ENCODE results near the gene TMC6. TPM values are rescaled to one million over a fixed set of nuclear protein-coding genes. Genes with fewer than 3 reads are reported as not detected.

The TMC6 gene
- total RNA-seq, 4 donors from 2014 or later: 21.8 to 72.8 (median 51.3) TPM

DNA sequence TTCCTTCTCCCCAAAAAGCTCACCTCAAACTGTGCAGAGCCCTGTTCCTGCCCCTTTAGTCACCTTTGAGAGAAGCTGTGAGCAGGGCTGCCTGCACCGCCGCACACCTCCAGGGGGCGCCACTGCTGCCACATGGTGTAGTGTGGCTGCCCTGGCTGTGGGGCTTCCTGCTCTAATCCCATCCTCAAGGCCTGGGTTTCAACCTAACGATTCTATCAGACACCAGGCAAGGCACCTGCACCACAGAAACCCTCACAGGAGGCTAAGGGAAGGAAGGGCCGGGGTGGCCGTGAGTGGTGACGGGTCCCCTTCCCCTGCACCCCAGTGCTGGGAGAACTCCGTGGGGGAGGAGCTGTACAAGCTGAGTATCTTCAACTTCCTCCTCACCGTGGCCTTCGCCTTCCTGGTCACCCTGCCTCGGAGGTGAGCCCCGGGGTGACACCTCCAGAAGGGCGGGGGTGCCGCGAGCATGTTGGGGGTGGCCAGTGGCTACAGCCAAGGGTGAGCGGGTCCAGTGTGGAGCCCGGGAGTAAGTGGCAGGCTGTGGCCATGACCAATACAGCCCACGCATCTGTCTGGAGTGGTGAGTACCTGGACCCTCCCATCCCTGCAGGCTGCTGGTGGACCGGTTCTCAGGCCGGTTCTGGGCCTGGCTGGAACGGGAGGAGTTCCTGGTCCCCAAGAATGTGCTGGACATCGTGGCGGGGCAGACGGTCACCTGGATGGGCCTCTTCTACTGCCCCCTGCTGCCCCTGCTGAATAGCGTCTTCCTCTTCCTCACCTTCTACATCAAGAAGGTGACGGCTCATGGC is 9.0 kb upstream of the TMC6 start:
- ATAC-seq (ENCODE audit: low FRiP score) (no peak), DNase-seq (ENCODE audit: low spot score) (no peak)
- TF ChIP-seq, protein P1, sequence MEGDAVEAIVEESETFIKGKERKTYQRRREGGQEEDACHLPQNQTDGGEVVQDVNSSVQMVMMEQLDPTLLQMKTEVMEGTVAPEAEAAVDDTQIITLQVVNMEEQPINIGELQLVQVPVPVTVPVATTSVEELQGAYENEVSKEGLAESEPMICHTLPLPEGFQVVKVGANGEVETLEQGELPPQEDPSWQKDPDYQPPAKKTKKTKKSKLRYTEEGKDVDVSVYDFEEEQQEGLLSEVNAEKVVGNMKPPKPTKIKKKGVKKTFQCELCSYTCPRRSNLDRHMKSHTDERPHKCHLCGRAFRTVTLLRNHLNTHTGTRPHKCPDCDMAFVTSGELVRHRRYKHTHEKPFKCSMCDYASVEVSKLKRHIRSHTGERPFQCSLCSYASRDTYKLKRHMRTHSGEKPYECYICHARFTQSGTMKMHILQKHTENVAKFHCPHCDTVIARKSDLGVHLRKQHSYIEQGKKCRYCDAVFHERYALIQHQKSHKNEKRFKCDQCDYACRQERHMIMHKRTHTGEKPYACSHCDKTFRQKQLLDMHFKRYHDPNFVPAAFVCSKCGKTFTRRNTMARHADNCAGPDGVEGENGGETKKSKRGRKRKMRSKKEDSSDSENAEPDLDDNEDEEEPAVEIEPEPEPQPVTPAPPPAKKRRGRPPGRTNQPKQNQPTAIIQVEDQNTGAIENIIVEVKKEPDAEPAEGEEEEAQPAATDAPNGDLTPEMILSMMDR (IDR thresholded peaks at IDR 0.05): no peak

DNA sequence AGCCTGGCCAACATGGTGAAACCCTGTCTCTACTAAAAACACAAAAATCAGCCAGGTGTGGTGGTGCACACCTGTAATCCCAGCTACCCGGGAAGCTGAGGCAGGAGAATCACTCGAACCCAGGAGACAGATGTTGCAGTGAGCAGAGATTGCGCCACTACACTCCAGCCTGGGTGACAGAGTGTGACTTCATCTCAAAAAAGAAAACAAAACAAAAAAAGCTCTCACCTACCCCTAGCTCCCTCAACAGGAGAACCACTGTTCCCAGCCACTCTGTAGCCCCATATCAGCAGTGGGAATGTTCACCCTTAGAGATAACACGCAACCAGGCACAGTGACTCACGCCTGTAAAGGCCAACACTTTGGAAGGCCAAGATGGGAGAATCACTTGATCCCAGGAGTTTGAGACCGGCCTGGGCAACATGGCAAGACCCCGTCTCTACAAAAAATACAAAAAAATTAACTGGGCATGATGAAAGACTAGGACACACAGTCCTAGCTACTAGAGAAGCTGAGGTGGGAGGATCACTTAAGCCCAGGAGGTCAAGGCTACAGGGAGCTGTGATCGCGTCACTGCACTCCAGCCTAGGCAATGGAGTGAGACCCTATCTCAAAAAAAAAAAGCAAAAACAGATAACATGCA is 7.4 kb upstream of the TMC6 start:
- no peak for ATAC-seq (ENCODE audit: low FRiP score)
- TF ChIP-seq, protein P1 (IDR thresholded peaks at IDR 0.05): no peak
- DNase-seq (ENCODE audit: low spot score): no peak

GRCh38 chr17:78134899-78135385 is 6.4 kb upstream of the TMC6 start:
- no peak for DNase-seq (ENCODE audit: low spot score)
- TF ChIP-seq, protein P1 (IDR thresholded peaks at IDR 0.05): no peak
- ATAC-seq (ENCODE audit: low FRiP score): no peak

- no peak for ATAC-seq (ENCODE audit: low FRiP score)
- TF ChIP-seq, protein P1 (IDR thresholded peaks at IDR 0.05): no peak
Observed at GRCh38 chr17:78133971-78134898, 5.7 kb upstream of the TMC6 start.

DNA sequence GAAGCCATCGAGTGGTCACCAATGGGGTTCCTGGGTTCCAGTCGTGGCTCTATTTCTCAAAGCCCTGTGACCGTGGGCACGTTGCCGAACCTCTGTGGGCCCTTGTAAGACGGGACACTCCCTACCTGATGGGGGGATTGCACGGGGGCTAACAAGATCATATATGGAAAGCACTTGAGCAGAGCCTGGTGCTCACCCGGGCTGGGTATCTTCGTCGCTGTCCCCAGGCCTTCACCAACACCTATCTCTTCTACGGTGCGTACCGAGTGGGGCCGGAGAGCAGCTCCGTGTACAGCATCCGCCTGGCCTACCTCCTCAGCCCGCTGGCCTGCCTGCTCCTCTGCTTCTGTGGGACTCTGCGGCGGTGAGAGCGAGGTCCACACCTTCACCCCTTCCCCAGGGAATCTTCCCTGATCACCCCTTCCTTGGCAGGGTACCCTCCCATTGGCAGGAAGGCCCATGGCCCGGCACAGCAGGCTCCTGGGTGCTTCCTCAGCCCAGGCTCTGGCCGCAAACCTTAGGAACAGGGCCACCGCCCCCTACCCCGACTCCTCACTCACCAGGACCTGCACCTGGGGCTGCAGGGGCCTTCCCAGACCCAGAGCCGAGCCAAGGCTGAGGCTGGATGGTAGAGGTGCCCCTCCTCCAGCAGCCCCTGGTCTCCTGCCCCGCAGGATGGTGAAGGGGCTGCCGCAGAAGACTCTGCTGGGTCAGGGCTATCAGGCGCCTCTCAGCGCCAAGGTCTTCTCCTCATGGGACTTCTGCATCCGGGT is 4.8 kb upstream of the TMC6 start:
- TF ChIP-seq, protein P1 (IDR thresholded peaks at IDR 0.05): no peak
- DNase-seq (ENCODE audit: low spot score) (no peak), ATAC-seq (ENCODE audit: low FRiP score) (no peak)

More at GRCh38 chr17:78133971-78134898, 5.7 kb upstream of the TMC6 start:
- DNase-seq (ENCODE audit: low spot score): no peak

GRCh38 chr17:78132767-78133178 is 4.2 kb upstream of the TMC6 start:
- TF ChIP-seq, protein P1 (IDR thresholded peaks at IDR 0.05): no peak
- DNase-seq (ENCODE audit: low spot score) (no peak), ATAC-seq (ENCODE audit: low FRiP score) (no peak)

All from omental fat pad (tissue), 4 donors.